Measurements from ENCODE around the gene SYCE3.

SYCE3 gene

GRCh38 chr22:50576806-50577696 lies 14.3 kb upstream of the SYCE3 start:
- DNase-seq = no peak

GRCh38 chr22:50576070-50576469 lies 13.4 kb upstream of the SYCE3 start:
- DNase-seq = no peak

DNA sequence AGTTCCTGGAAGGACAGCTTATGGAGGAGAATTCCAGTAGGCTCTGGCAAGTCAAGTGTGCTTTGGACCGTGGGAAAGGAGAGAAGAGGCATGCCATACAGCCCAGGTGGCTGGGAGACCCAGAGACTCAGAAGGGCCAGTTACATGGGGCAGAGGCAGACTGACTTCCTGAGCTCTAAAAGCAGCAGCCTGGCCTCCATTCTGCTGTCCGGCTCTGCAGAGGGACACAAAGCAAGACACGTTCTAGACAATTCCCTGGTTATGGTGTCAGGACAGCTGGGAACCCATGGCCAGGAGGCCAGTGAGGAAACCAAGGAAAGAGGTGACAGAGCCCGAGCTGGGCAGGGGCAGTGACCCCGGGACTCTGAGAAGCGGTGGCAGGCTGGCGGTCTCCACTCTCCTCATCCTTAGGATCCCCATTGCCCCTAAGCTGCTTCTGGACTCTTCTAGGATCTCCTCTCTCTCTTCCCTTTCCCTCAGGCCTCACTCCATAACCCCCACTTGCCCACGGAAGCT lies 12.8 kb upstream of the SYCE3 start:
- DNase-seq = no peak

GRCh38 chr22:50574383-50574755 lies 11.7 kb upstream of the SYCE3 start:
- no peak for DNase-seq

- no peak for DNase-seq
These were observed 11.0 kb upstream of the SYCE3 start for GRCh38 chr22:50573491-50574382.

- no peak for DNase-seq
These were observed 10.2 kb upstream of the SYCE3 start for GRCh38 chr22:50572965-50573364.

DNA sequence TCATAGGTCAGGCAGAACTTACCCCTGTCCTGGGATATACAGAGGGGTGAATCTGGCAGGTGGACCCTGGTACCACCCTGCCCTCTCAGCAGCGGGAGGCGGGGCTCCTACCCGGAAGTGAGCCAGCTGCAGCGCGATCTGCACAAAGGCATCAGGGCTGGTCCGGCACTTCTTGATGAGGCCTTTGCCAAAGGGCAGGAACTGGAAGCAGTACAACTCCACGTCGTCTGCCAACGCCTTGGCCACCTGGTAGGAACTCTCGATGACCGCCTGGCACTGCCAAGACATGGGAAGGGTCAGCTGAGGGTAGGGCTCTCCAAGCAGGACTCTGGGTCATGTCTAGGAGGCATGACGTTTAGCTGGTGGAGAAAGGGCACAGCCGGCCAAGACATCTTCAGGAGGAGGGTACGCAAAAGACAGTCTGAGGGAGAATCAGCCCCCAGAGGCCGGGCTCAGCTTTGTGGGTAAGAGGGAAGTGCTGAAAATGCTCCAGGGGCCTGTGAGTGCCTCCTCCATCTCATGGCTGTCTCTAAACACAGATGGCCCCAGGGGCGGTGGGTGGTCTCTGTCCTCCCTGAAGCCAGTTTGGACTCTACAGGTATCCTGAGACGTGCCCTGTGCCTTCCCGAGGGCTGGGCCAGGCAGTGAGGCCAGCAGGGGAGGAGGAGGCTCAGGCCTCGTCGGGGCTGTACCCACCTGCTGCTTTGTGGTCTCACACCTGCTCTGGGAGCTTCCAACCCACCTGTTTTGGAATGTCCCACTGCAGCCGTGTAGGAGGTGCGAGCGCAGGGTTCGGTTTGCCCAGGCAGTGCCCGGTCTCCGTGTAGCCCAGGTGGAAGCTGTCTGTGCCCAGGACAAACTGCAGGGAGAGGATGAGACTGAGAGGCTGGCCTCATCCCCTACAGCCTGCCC lies 8.8 kb upstream of the SYCE3 start:
- no peak for DNase-seq

DNA sequence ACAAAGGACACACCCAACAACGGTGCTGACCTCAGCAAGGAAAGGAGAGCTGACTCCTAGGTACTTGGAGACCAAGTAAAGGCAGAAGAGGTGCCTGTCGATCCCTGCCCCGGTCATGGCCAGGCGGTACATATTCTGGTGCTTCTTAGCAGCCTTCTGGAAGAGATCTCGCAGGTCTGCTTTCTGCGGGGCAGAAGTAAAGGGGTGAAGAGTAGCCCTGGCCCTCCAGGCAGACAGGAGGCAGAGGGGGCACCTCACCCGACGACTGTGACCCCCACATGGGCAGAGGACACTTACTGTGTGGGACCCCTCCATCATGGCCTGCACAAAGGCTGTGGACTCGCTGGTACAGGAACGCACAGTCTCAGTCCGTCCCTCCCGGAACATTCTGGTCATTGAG lies 8.1 kb upstream of the SYCE3 start:
- DNase-seq = no peak

DNA sequence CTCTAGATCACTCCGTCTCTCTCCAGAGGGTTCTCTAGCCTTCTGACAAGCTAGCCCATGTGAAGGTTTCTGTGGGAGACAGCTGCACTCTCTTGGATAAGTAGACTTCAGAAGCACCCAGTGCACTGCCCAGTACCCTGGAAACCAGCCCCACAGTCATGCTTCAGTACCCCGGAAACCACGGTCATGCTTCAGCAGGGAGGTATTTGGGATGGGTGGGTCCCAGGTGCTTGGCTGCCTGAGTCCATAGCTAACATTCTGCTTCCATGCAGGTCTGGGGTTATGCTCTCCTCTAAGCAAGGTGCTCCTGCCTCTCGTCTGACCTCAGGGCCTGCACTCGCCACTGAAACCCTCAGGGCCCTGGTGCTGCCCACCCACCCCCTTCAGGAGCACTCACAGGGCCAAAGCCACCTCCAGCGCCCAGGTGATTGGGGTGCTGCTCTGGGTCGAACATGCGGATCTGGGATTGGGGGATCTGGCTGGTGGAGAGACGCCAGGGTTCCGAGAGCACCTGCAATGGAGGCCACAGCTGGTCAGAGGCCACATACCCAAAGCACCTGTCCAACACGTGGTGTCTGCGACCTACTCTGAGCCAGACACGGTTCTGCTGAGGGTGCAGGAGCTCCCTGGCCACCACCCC lies 7.3 kb upstream of the SYCE3 start:
- DNase-seq = no peak

DNA sequence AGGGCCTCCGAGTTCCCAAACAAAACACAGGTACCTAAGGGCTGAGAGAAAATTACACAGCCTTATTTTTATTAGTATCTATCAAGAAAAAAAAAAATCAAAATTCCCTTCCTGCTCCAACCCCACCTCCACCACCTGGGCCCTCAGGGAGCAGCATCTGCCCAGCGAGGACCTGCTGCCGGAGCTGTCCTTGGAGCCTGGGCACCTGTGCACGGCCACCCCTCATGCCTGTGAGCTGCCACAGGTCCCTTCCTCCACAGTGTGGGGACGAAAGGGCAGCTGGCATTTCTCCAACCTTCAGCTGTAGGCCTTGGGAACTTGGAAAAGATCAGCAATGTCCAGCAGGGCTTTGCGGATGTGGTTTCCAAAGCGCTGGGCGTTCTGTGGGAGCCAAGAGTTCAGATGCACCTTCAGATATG lies 6.3 kb upstream of the SYCE3 start:
- no peak for DNase-seq

DNA sequence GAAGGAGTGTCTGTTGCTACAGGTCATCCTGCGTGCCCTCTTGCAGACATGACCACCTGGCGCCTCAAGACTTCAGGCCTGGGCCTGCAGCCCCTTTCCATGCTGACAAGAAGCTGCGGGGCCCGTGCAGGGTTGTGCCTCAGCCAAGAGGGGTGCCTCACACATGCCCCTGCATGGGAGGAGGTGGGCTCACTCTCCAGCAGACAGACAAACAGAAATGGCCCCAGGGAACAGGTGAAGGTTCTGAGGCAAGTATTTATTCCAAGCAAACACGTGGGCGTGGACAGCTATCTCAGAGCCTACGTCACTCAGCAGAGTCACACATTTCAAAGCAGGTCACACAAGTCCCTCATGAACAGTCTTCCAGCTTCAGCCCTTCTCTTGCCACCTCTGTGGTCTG lies 5.9 kb upstream of the SYCE3 start:
- DNase-seq = no peak

- no peak for DNase-seq
These were observed 5.1 kb upstream of the SYCE3 start for GRCh38 chr22:50567721-50568252.

GRCh38 chr22:50564289-50564688 lies 1.6 kb upstream of the SYCE3 start:
- DNase-seq = no peak

- peak in 6 of 56 donors; percentile 15 to 49 (median 20) for DNase-seq
These were observed 868 bp upstream of the SYCE3 start for GRCh38 chr22:50563413-50564160.

- no peak for DNase-seq
These were observed 1.0 kb downstream of the SYCE3 start for GRCh38 chr22:50561401-50562358.

GRCh38 chr22:50560034-50560433 lies 2.7 kb downstream of the SYCE3 start:
- no peak for DNase-seq

DNA sequence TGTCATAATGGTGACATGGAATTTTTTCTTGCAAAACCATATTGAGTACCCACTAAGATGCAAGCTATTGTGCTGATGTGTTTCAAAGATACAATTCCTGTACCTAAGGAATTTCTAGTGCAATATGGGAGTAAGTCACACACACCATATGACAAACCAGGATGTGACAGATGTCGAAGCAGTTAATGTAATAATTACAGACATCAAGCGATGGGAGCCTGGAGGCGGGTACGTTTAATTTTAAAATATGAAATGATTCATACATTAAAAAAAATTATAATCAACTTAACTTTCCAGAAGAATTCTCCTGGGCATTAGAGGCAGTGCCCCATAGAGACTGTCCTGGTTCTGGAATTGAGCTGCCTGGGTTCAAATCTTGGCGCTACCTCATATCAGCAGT lies 6.0 kb downstream of the SYCE3 start:
- peak in 1 of 56 donors; percentile 12 for DNase-seq

DNA sequence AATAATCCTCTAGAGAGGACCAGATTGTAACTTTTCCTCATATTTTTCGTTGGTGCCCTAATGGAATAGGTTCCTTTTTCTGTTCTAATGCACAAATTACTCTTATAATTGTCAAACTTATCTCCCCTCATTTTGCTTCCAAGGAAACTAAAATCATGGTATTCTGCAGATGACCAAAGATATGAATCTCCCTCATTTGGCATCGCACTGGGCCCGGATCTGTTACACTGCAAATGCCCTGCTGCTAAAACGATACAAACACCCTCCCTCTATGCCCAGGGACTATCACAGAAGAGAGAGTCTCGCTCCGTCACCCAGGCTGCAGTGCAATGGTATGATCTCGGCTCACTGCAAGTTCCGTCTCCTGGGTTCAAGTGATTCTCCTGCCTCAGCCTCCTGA lies 9.4 kb downstream of the SYCE3 start:
- no peak for DNase-seq
